A673 (cell line): ENCODE results near the gene PANX3. TPM values are rescaled to one million over a fixed set of nuclear protein-coding genes. Genes with fewer than 3 reads are reported as not detected.

ENCODE experiments used
- BruUV-seq: library from RNA; stranded (reverse); fragments of 400-500 nt; replicated peaks from 2 replicates; lab custom pipeline; 2021; lab: Mats Ljungman, UMichigan
- CTCF ChIA-PET: fragments of 300-600 bp; sonication (Branson Sonifier 250); formaldehyde crosslinking; loops from one replicate; lab custom pipeline; 2022; ENCODE audit warnings: antibody characterized with exemption; lab: Charles Lee
- POLR2A ChIA-PET: fragments of 300-600 bp; sonication (Branson Sonifier 250); formaldehyde crosslinking; loops from one replicate; lab custom pipeline; 2022; ENCODE audit warnings: antibody characterized with exemption; ENCODE audit not compliant: low non-redundant PET; lab: Charles Lee
- DNase-seq: peaks from one replicate; pipeline ENCODE4 v3.0.0-alpha.2; 2015; ENCODE audit warnings: low spot score
- H3K27ac ChIP-seq: fragments of 200-600 bp; sonication (generic); 2 replicates; pipeline ENCODE4 v1.5.1; 2016; ENCODE audit warnings: mixed run types, low read depth, mild to moderate bottlenecking, mixed read lengths, antibody characterized with exemption, low read length; ENCODE audit not compliant: poor library complexity, severe bottlenecking
- H3K27me3 ChIP-seq: fragments of 200-600 bp; sonication (generic); replicated peaks from 2 replicates; pipeline ENCODE4 v1.6.1; 2017; ENCODE audit warnings: mixed run types, low read depth, mild to moderate bottlenecking, mixed read lengths, antibody characterized with exemption, low read length; ENCODE audit not compliant: insufficient read depth, poor library complexity
- H3K36me3 ChIP-seq: fragments of 200-600 bp; sonication (generic); 2 replicates; pipeline ENCODE4 v1.6.1; 2016; ENCODE audit warnings: mixed run types, mild to moderate bottlenecking, mixed read lengths, antibody characterized with exemption, low read length; ENCODE audit not compliant: insufficient read depth, poor library complexity, severe bottlenecking
- H3K4me1 ChIP-seq: fragments of 200-600 bp; sonication (generic); 2 replicates; pipeline ENCODE4 v1.6.1; 2017; ENCODE audit warnings: mixed run types, mild to moderate bottlenecking, mixed read lengths, antibody characterized with exemption, low read length; ENCODE audit not compliant: insufficient read depth, poor library complexity, severe bottlenecking
- H3K4me3 ChIP-seq: fragments of 200-600 bp; sonication (generic); 2 replicates; pipeline ENCODE4 v1.5.1; 2016; ENCODE audit warnings: low read depth, mixed run types, mild to moderate bottlenecking, mixed read lengths, low read length; ENCODE audit not compliant: poor library complexity, severe bottlenecking
- H3K9me3 ChIP-seq: fragments of 200-600 bp; sonication (generic); 2 replicates; pipeline ENCODE4 v1.6.1; 2016; ENCODE audit warnings: mixed run types, low read depth, mild to moderate bottlenecking, mixed read lengths, antibody characterized with exemption, low read length; ENCODE audit not compliant: poor library complexity, severe bottlenecking
- CTCF ChIP-seq: fragments of 300-800, 200-600 bp; sonication (generic); conservative IDR thresholded peaks from 2 replicates; pipeline ENCODE4 v1.5.1; 2017; ENCODE audit warnings: low read depth, mild to moderate bottlenecking, antibody characterized with exemption, low read length, moderate library complexity, mixed read lengths
- EZH2 ChIP-seq: fragments of 200-600 bp; sonication (generic); IDR thresholded peaks from 2 replicates; pipeline ENCODE4 v1.6.1; 2017; ENCODE audit warnings: borderline replicate concordance, low read depth, mild to moderate bottlenecking, mixed read lengths, antibody characterized with exemption, low read length; ENCODE audit not compliant: poor library complexity, severe bottlenecking
- intact Hi-C: fragments of 100-400 bp; cut with micrococcal nuclease; formaldehyde crosslinking; loops from one replicate; pipeline ENCODE4 v1.10.0; 2022; ENCODE audit not compliant: unreplicated experiment
- total RNA-seq: library from RNA; stranded (reverse); gene quantifications from 2 replicates; pipeline ENCODE4 v1.2.3, GENCODE V29; 2021

Gene PANX3
- total RNA-seq, 1 experiment from 2014 or later, result not detected

GRCh38 chr11:124586238-124586860 is 24.9 kb upstream of the PANX3 start:
- intact Hi-C loops, result loop anchor here (1.0 to 2.0 kb wide), 2 partner anchors 171 to 516 kb away; no protein-coding TSS in a partner anchor
- BruUV-seq, result no TSS peak
- Histone ChIP-seq H3K9me3 (no peaks in the 10 kb centered on the region), H3K4me3 (no peak overlapping the region), H3K27ac (no peak overlapping the region), H3K27me3 (no peaks in the 10 kb centered on the region), H3K36me3 (no peaks in the 10 kb centered on the region), H3K4me1 (no peaks in the 10 kb centered on the region)
- ChIA-PET POLR2A (no interaction called here), CTCF (no interaction called here)
- DNase-seq, result peak; percentile 81
- peak; percentile 75 for TF ChIP-seq CTCF
- no peak for TF ChIP-seq EZH2

- H3K27ac ChIP-seq, result no peak overlapping the region
- DNase-seq, result no peak
- no peaks in the 10 kb centered on the region for H3K9me3 ChIP-seq
- H3K4me3 ChIP-seq, result no peak overlapping the region
- intact Hi-C loops, result no loop called here
- ChIA-PET CTCF (no interaction called here), POLR2A (no interaction called here)
- no peaks in the 10 kb centered on the region for H3K27me3 ChIP-seq
- H3K4me1 ChIP-seq, result no peaks in the 10 kb centered on the region
- BruUV-seq, result no TSS peak
- no peaks in the 10 kb centered on the region for H3K36me3 ChIP-seq
- no peak for TF ChIP-seq CTCF
- no peak for TF ChIP-seq EZH2
Observed at GRCh38 chr11:124591430-124591829, 19.8 kb upstream of the PANX3 start.

DNA sequence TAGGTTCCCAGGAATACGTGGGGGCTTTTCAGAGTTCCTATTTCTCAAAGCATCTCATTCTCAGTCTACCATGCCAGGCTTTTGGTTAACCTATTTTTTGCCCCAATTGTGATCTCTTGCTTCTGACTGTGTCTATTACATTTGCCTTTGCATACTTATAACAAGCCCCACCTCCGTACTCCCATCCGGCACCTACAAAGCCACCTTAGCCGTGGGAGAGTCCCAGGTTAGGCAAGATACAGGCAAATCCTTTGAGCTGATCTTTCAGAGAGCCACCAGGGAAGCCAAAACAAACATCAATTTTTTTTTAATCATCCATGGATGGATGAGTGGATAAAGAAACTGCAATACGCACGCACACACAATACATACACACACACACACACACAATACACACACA is 18.6 kb upstream of the PANX3 start:
- Histone ChIP-seq H3K36me3 (no peaks in the 10 kb centered on the region), H3K27me3 (peaks cover 3% of the 10 kb centered on the region), H3K9me3 (no peaks in the 10 kb centered on the region), H3K4me1 (peaks cover under 1% of the 10 kb centered on the region), H3K27ac (no peak overlapping the region), H3K4me3 (no peak overlapping the region)
- ChIA-PET CTCF (no interaction called here), POLR2A (no interaction called here)
- DNase-seq, result no peak
- intact Hi-C loops, result no loop called here
- no TSS peak for BruUV-seq
- no peak for TF ChIP-seq EZH2
- no peak for TF ChIP-seq CTCF
